Left kidney (tissue), 2 donors: ENCODE results near the gene ABLIM2. TPM values are rescaled to one million over a fixed set of nuclear protein-coding genes. Genes with fewer than 3 reads are reported as not detected.

Source experiments
- DNase-seq: peaks from one replicate; pipeline ENCODE4 v3.0.0-alpha.2; 2013
- polyA plus RNA-seq: library from polyadenylated mRNA; unstranded; fragments of 120-200 nt; gene quantifications from one replicate; pipeline ENCODE4 v1.2.1, GENCODE V29; 2013; ENCODE audit not compliant: insufficient read length

Gene ABLIM2
- polyA plus RNA-seq, 1 donor, result 6.8 TPM

DNA sequence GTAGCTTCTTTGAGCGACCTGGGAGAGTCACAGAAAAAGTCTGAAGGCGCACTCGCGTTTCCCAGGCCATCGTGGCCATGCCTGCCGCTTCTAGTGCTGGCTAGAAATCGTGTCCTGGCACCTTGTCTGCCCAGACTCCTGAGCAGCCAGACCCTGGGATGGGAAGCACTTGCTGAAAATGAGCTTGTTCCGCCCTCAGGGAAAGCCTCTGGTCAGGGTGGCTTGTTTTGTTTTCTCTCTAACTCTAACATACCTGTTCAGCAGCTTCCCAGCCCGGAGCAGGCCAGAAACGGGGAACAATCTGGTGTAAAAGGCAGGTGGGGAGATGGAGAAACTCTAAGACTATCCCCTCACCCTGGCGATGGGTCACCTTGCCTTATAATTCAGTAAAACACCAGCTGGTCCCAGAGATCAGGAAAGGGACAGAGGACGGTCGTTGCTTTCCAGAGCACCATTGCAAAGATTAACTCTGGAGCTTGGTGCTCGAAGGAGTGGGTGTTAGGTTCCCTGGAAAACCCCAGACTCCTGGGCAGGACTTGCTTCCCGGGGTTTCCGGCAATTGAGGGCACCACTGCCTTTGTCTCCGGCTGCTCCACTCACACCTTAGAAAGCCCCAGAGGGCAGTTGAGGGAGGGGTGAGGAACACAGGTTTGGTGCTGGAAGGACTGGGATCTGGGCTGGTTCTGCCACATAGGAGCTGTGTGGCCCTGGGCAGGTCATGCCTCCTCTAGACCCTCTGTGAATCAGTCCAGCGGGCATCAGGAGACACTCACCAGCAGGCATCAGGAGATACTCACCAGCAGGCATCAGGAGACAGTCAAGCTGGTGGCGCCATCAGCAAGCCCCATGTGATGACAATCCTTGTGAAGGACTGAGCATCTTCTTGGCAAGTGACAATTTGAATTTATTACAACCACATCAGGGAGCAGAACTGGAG is 36.0 kb upstream of the ABLIM2 start:
- no peak for DNase-seq

DNA sequence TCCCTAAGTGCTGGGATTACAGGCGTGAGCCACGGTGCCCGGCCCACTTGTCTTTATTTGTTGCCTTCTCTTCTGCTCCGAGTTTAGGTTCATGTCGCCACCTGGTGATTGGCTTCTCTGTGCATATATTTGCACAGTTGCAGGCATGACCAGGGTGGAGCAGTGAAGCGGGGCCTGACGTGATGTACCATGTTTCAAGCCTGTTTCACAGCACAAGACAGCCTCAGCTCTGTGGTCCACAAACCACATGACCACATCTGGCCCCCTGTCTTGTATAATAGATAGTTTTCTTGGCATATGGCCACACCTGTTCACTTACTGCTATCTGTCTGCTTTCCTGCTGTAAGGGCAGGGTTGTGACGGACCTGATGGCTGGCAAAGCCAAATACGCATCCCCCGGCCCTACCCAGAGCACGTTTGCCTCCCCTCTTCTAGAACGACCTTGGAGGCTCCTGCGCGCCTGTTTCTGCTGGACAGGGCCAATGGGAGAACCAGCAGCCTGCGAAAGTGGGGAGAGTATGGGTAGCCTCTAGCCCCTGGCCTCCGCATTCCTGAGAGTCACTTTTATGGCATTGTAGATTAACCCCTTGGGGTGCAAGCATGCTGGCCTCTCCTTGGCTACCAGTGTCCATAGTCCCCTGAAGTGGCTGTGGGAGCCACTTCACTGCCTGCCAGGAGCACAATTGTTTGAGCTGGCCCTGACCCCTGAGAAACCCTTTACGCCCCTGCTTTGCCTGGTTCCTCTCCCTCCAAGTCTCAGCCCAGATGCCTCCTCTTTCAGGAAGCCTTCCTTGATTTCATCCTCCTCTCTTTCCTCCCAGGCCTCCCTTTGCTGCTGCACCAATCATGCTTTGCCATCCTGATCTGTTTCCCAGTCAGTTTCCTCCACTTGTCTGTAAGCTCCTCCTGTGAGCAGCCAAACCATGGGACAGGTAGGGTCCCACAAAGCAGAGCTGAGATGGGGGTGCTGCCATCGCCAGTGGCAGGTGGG is 34.4 kb upstream of the ABLIM2 start:
- DNase-seq, result peak; percentile 60

DNA sequence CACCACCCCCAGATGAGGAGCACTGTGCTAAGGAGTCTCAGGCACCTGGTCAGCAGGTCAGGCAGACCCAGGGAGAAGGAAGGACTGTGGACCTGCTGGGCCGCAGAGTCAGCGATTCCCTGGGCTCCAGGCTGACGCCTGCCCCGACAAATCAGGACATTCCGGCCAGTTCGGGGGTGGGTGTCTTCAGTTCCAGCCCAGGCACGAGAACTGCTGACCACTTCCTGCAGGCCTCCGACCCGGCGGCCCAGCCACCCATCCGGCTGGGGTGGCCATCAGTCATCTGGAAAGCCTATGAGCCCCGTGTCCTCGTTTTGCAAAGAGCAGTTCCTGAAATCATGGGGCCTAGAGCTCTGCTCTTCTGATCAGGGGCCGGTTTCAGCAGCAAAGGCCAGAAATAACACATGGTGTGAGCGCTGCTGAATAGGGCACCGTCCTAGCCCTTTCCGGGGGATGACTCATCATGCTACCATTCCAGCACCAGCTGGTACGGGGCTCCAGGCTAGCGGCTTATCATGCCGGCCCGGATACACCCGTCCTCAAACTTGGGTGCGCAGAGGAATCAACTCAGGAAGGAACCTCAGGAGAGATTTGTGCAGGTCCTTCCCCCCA is 32.6 kb upstream of the ABLIM2 start:
- no peak for DNase-seq

GRCh38 chr4:8189551-8190466 is 31.2 kb upstream of the ABLIM2 start:
- no peak for DNase-seq

DNA sequence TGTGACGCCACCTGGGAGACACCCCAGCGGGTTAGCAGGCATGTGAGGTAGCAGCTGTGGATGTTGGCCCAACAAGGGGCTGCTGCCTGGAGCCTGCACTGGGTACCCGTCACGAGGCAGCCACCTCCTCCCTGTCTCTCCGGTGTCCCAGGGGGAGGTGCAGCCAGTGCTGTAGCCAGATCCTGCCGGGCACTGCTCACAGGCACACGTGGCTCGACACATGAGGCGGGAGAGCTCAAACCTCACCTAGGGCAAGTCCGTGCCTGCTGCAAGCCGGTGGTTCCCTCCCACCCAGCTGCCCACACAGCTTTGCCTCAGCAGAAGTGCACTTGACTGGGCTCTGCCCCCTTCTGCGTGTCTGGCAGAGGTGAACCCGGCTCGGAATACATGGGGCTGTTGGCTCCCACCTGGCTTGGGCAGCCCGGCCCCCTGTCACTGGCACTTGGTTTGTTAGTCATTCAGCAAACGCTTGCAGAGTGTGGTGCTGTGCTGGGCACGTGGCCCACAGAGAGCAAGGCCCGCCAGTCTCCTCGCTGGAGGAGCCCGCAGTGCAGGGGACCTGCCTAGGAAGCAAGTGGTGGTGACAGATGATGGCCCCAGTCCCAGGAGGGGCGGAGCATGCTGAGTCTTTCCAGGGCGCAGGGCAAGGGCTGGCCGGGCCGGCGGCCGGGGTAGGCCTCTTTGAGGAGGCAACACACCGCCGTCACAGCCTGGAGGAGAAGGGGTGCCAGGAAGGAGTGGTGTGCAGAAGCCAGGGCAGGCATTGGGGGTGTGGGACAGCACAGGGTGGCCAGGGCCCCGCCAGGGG is 30.3 kb upstream of the ABLIM2 start:
- DNase-seq, result no peak

DNA sequence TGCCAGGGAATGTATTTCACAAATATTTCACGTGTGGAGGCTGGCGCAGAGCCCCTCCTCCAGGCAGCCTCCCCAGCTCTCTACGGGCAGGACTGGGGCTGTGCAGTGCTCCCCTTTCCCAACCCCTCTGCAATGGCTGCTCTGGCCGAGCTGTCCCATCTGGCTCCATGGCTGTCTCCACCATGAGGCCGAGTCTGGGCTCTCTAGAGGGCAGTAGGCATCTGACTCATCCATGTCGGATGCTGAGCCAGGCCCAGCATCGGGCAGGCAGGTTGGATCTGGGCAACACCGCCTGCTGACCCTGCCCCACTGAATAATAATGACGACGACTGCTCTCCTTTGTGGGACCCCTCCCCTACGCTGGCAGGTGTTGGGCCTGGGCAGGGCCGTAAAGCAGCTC is 29.5 kb upstream of the ABLIM2 start:
- DNase-seq, result no peak

- no peak for DNase-seq
These were observed 27.3 kb upstream of the ABLIM2 start for GRCh38 chr4:8185930-8186329.

GRCh38 chr4:8185295-8185694 is 26.7 kb upstream of the ABLIM2 start:
- no peak for DNase-seq

DNA sequence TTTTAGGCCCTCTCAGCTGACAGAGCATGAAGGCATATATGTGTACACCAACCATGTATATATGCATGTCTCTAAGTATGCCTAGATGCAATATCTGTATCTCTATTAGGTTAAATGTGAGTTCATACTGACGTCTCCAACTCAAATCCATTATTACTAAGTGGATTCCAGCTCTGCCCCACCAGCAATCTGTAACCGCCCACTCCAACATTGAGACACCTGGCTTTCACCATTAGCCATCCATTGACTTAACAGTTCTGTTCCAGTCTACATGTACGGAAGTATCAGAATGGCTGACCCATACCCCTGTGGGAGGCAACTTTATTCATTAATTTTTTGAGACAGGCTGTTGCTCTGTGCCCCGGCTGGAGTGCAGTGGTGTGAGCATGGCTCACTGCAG is 25.4 kb upstream of the ABLIM2 start:
- no peak for DNase-seq

DNA sequence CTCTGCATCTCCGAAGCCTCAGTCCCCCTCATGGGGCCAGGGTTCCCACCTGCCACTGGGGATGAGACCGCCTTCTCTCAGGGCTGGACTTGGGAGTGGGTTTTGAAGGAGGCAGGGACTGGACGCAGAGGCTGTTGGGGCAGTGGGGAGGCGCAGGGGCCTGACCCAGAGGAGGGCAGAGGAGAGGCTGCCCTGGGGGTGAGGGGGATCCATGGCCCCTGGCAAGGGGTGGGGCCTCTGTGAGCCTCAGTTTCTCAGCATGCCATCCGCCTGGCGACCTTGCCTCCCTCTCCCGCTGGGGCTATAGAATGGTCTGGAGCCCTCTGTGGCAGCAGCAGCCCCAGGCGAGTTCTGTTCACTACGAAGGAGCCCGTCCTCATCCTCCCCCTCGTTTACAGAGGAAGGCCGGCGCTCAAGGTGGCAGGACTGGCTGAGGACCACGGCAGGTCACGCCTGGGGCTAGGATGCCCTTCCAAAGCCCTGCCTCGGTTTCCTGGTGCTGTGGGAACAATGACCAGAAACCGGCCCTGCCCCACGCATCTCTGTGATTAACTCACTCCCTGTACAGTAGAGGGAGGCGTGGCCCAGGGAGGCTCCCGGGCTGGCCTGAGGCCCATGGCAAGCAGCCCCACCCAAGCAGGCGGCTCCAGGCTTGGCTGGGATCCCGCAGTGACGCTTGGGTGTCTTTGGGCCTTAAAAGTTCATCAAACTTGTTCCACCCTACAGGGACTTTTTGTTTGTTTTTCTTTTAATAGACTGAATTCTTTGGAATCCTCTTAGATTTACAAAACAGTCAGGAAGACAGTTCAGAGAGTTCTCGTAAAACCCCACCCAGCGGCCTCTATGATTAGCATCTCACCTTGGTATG is 24.5 kb upstream of the ABLIM2 start:
- DNase-seq, result no peak

DNA sequence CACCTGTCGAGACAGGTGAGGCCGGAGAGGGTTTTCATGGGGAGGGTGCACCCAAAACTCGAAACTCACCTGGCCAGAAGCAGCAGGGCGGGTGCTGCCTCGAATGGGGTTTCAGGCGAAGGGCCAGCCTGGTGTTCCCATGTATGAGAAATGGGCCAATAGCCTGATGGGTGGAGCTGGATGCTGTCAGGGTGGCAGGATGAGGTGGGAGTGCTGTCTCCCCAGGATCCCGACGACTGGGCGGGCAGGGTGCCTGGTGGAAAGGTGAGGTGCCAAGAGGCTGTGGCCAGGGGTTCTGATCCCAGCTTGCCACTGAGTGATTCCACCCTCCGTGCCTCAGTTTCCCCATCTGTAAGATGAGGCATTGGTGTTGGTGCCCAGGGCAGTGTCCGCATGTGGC is 23.7 kb upstream of the ABLIM2 start:
- DNase-seq, result no peak

DNA sequence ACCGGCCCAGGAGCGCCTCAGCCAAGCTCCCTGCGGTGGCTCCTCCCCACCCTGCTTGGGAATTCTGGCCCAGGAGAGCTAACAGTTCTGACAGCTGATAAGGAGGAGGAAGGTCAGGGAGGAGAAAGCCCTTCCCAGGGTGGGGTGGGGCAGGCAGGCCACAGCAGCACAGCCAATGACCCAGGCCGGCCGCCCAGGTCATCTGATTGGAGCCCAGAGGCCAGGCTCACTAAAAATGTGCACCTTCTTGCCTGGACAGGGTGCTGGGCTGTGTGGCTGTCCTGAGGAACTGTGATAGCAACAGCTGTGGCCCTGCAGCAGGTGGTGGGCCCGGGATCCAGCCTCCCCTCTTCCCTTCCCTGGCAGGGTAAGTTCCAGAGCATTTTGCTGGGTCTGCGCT is 23.2 kb upstream of the ABLIM2 start:
- no peak for DNase-seq

DNA sequence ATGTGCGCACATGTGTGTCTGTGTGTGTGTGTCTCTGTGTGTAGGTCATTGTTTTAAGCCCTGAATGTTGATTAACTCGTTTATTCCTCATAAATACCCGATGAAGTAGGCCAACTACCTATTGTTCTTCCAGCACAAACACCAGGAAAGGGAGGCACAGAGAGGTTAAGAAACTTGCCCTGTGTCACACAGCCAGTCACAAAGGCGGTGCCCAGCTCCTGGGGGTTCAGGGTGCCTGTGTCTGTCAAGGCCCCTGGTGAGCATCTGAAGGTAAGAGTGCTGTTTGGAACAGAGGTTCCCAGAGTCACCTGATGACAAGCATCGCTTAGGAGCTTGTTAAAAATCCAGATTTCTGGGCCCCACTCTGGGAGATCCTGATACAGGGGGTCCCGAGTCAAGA is 22.5 kb upstream of the ABLIM2 start:
- DNase-seq, result no peak

- DNase-seq, result no peak
These were observed 21.9 kb upstream of the ABLIM2 start for GRCh38 chr4:8180310-8181093.

DNA sequence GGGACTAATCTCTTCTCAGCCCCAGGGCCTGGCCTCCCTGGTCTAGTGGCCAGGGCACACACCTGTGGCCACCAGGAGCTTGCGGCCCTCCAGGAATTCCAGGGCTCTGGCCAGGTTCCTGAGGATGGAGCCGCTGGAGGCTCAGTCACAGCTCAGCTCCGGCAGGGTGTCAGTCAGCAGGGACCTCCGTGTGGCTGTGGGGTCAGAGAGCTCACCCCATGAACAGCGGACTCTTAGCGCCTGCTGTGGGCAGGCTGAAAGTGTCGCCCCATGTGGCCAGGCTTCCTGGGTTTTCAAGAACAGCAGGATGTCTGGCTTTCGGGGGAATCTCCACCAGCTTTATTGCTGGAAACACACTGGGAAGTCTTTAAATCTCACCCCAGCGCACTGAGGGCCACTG is 21.2 kb upstream of the ABLIM2 start:
- no peak for DNase-seq

GRCh38 chr4:8179074-8179473 is 20.5 kb upstream of the ABLIM2 start:
- no peak for DNase-seq

DNA sequence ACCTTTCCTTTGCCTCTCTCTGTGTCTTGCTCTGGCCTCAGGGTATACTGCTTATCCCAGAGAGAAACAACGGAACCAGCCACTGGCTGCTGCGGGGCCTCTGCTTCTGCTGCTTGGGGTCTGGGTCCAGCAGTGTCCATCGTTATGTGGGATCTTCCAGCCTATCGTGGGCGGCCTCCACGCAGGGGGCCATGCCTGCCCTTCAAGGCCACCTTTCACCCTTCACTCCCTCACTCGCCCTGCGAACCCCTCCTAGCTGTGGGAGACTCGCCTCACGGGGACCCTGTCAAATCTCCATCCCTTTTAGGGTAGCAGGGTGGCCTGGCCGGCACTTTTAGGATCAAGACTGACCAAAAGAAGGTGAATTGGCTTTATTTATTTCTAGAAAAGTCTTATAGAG is 19.3 kb upstream of the ABLIM2 start:
- DNase-seq, result no peak

- no peak for DNase-seq
These were observed 18.9 kb upstream of the ABLIM2 start for GRCh38 chr4:8177552-8177951.
